ENCODE measurements around the gene RBM20. TPM values are rescaled to one million over a fixed set of nuclear protein-coding genes. Genes with fewer than 3 reads are reported as not detected.

The RBM20 gene
- total RNA-seq, 4 donors from 2014 or later, result 0.62 to 7.4 (median 3.9) TPM

DNA sequence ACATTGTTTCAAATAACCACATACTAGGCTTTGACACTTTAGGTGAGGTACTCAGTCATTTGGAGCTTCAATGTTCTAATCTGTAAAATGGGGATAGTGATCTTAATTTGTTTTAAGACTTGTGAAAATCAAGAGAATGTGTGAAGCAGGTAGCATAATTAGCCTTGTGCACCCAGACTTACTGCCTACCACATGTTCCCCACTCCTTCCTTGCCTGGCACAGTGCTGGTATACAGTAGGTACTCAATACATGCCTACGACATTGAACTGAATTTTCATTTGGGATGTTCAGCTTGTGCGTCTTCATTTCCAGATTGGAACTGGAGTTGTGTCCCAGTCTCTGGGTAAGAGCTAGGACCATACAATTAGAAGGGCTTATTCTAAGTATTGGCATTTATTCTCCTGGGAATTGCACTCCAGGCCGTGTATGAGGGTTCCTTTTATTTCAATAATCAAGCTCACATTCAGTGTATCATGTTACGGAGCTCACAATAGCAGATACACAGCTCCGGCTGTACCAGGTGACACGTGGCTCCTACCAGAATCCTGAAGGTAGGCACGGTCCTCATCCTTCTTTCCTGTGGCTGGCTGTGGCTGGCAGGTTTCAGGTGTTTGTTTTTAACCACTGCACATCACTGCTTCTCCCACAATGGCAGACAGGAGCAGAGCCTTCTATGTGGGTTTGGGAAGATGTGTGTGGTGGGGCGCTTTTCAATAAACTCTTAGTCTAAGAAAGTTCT lies 118.1 kb downstream of the RBM20 start:
- H3K4me1 ChIP-seq, result no peaks in the 10 kb centered on the region
- ATAC-seq, result no peak
- TF ChIP-seq POLR2AphosphoS5 (IDR thresholded peaks at IDR 0.05) (no peak), POLR2A (IDR thresholded peaks at IDR 0.05) (no peak), EP300 (IDR thresholded peaks at IDR 0.05) (no peak)
- TF ChIP-seq, protein P1, sequence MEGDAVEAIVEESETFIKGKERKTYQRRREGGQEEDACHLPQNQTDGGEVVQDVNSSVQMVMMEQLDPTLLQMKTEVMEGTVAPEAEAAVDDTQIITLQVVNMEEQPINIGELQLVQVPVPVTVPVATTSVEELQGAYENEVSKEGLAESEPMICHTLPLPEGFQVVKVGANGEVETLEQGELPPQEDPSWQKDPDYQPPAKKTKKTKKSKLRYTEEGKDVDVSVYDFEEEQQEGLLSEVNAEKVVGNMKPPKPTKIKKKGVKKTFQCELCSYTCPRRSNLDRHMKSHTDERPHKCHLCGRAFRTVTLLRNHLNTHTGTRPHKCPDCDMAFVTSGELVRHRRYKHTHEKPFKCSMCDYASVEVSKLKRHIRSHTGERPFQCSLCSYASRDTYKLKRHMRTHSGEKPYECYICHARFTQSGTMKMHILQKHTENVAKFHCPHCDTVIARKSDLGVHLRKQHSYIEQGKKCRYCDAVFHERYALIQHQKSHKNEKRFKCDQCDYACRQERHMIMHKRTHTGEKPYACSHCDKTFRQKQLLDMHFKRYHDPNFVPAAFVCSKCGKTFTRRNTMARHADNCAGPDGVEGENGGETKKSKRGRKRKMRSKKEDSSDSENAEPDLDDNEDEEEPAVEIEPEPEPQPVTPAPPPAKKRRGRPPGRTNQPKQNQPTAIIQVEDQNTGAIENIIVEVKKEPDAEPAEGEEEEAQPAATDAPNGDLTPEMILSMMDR (IDR thresholded peaks at IDR 0.05), result no peak
- 75 to 82% methylated on average over 4 to 5 of the region's 8 CpGs for WGBS, 2 donors (ENCODE audit: low coverage in 1 of 2)
- no peak overlapping the region for H3K4me3 ChIP-seq
- no peak overlapping the region for H3K27ac ChIP-seq
- H3K36me3 ChIP-seq, result no peaks in the 10 kb centered on the region
- H3K9me3 ChIP-seq, result no peaks in the 10 kb centered on the region
- no peaks in the 10 kb centered on the region for H3K27me3 ChIP-seq

- WGBS, 2 donors (ENCODE audit: low coverage in 1 of 2), result 67 to 93% methylated on average over 2 to 4 of the region's 5 CpGs
- Histone ChIP-seq H3K27me3 (no peaks in the 10 kb centered on the region), H3K9me3 (no peaks in the 10 kb centered on the region), H3K36me3 (no peaks in the 10 kb centered on the region), H3K27ac (no peak overlapping the region), H3K4me3 (no peak overlapping the region), H3K4me1 (no peaks in the 10 kb centered on the region)
- no peak for ATAC-seq
- TF ChIP-seq EP300 (IDR thresholded peaks at IDR 0.05), result no peak
- TF ChIP-seq, protein P1 (IDR thresholded peaks at IDR 0.05), result no peak
- no peak for TF ChIP-seq POLR2AphosphoS5 (IDR thresholded peaks at IDR 0.05)
- TF ChIP-seq POLR2A (IDR thresholded peaks at IDR 0.05), result no peak
Measured at GRCh38 chr10:110762849-110763211, 118.7 kb downstream of the RBM20 start.

DNA sequence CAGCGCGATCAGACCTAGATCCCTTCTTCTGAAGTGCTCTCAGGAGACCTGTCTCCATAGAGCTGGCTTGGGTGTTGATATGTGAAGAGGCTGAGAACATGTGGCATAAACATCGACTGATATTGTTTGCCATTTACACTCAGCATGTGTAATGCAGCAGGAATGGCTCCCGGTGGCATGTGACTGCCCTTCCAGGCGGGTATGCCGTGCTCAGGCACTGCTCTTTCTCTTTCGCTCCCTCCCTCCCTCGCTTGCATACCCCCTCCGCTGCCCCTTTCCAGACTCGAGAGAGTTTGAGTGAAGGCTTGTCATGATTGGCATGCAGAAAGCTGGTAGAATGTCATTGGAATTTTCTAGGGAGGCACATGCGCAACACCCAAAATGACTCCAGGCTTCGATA lies 120.2 kb downstream of the RBM20 start:
- Histone ChIP-seq H3K36me3 (no peaks in the 10 kb centered on the region), H3K9me3 (no peaks in the 10 kb centered on the region), H3K27ac (no peak overlapping the region), H3K4me3 (no peak overlapping the region), H3K27me3 (no peaks in the 10 kb centered on the region), H3K4me1 (no peaks in the 10 kb centered on the region)
- 76 to 78% methylated on average over 7 to 10 of the region's 12 CpGs for whole genome bisulfite sequencing, 2 donors (ENCODE audit: low coverage in 1 of 2)
- ATAC-seq, result no peak
- TF ChIP-seq POLR2AphosphoS5 (IDR thresholded peaks at IDR 0.05) (no peak), EP300 (IDR thresholded peaks at IDR 0.05) (no peak), POLR2A (IDR thresholded peaks at IDR 0.05) (no peak)
- TF ChIP-seq, protein P1 (IDR thresholded peaks at IDR 0.05), result no peak

GRCh38 chr10:110764793-110765512 lies 120.8 kb downstream of the RBM20 start:
- Histone ChIP-seq H3K4me1 (no peaks in the 10 kb centered on the region), H3K27ac (no peak overlapping the region), H3K4me3 (no peak overlapping the region), H3K9me3 (no peaks in the 10 kb centered on the region), H3K36me3 (no peaks in the 10 kb centered on the region), H3K27me3 (no peaks in the 10 kb centered on the region)
- ATAC-seq, result no peak
- TF ChIP-seq EP300 (IDR thresholded peaks at IDR 0.05) (no peak), POLR2A (IDR thresholded peaks at IDR 0.05) (no peak), POLR2AphosphoS5 (IDR thresholded peaks at IDR 0.05) (no peak)
- TF ChIP-seq, protein P1 (IDR thresholded peaks at IDR 0.05), result no peak
- WGBS, 2 donors (ENCODE audit: low coverage in 1 of 2), result 69 to 76% methylated on average over 7 to 12 of the region's 13 CpGs

Measured in gastroesophageal sphincter (tissue), 4 donors.